SK-N-MC (cell line): ENCODE data around the gene PLBD2.

Experiments
- EZH2 ChIP-seq: fragments of 200-600 bp; sonication (generic); IDR thresholded peaks from one replicate; pipeline ENCODE4 v1.6.1; 2017; ENCODE audit warnings: antibody characterized with exemption
- FOXP2 ChIP-seq: optimal IDR thresholded peaks from 2 replicates; pipeline ENCODE3; 2011; ENCODE audit warnings: mild to moderate bottlenecking, moderate library complexity; ENCODE audit not compliant: insufficient read depth; ENCODE audit errors: extremely low read length, control extremely low read depth
- POLR2AphosphoS5 ChIP-seq: IDR thresholded peaks from 2 replicates; pipeline ENCODE4 v1.6.1; 2012; ENCODE audit warnings: mild to moderate bottlenecking, low read depth, low read length, borderline replicate concordance

- TF ChIP-seq EZH2 (no peak), POLR2AphosphoS5 (no peak), FOXP2 (no peak)
Measured at GRCh38 chr12:113428482-113428881, 70.1 kb downstream of the PLBD2 start.
